Endothelial cell of umbilical vein (primary cell): ENCODE results near the gene SLC34A1. TPM values are rescaled to one million over a fixed set of nuclear protein-coding genes. Genes with fewer than 3 reads are reported as not detected.

ENCODE experiments used
- BruUV-seq: library from RNA; stranded (reverse); fragments of 400-500 nt; replicated peaks from 2 replicates; lab custom pipeline; 2021; lab: Mats Ljungman, UMichigan
- CTCF ChIA-PET: fragments of 300-600, 350-600 bp; sonication (Branson Sonifier 250); formaldehyde crosslinking; loops from one replicate; lab custom pipeline; 2021; ENCODE audit warnings: antibody characterized with exemption, inconsistent platforms; lab: Charles Lee
- POLR2A ChIA-PET: fragments of 300-600, 350-600 bp; sonication (Branson Sonifier 250); formaldehyde crosslinking; loops from one replicate; lab custom pipeline; 2021; ENCODE audit warnings: antibody characterized with exemption, inconsistent platforms; lab: Charles Lee
- DNase-seq: peaks from one replicate; pipeline ENCODE4 v3.0.0-alpha.2; 2011; ENCODE audit warnings: low read depth, low spot score
- FAIRE-seq: peaks from 2 replicates; lab custom pipeline; 2011; peaks lifted over from hg19 to GRCh38; lab: Jason Lieb, UNC
- H2AFZ ChIP-seq: 2 replicates; pipeline ENCODE4 v1.6.0; 2012; ENCODE audit warnings: low read depth, low read length, control low read depth, inconsistent platforms
- H3K27ac ChIP-seq: 2 replicates; pipeline ENCODE4 v1.5.1; 2011; ENCODE audit warnings: low read depth, mild to moderate bottlenecking, control low read depth, low read length, moderate library complexity; ENCODE audit not compliant: insufficient read depth
- H3K27me3 ChIP-seq, 2 experiments: 2 replicates each; pipeline versions ENCODE4 v1.6.0 to v1.6.1; 2011; ENCODE audit warnings: low read length in 2 of 2, mixed read lengths in 1 of 2; ENCODE audit not compliant: control insufficient read depth in 2 of 2, insufficient read depth in 2 of 2
- H3K36me3 ChIP-seq, 2 experiments: 2 replicates in 1 of 2; 3 replicates in 1 of 2; pipeline ENCODE4 v1.5.1; 2011; ENCODE audit warnings: low read length in 2 of 2, mild to moderate bottlenecking in 1 of 2, moderate library complexity in 1 of 2; ENCODE audit not compliant: control insufficient read depth in 2 of 2, insufficient read depth in 2 of 2; ENCODE audit errors: extremely low read depth in 1 of 2
- H3K4me1 ChIP-seq: 3 replicates; pipeline ENCODE4 v1.5.1; 2011; ENCODE audit warnings: mild to moderate bottlenecking, low read length; ENCODE audit not compliant: control insufficient read depth, insufficient read depth; ENCODE audit errors: extremely low read depth
- H3K4me2 ChIP-seq: 2 replicates; pipeline ENCODE4 v1.6.1; 2011; ENCODE audit warnings: low read length, control low read depth, mixed read lengths; ENCODE audit not compliant: insufficient read depth
- H3K4me3 ChIP-seq, 3 experiments: fragments of 200-600 bp in 1 of 3; sonication (generic), shearing (Covaris generic) in 1 of 3; replicated peaks in 1 of 3; 2 replicates each; pipeline ENCODE4 v1.5.1; 2011 to 2016; ENCODE audit warnings: control low read depth in 3 of 3, low read length in 3 of 3, mild to moderate bottlenecking in 2 of 3, inconsistent platforms in 1 of 3, low read depth in 1 of 3, moderate library complexity in 1 of 3; ENCODE audit not compliant: insufficient read depth in 1 of 3
- H3K79me2 ChIP-seq: 2 replicates; pipeline ENCODE4 v1.6.0; 2012; ENCODE audit warnings: low read length, inconsistent platforms; ENCODE audit not compliant: control insufficient read depth, insufficient read depth
- H3K9ac ChIP-seq: replicated peaks from 2 replicates; pipeline ENCODE3; 2011; ENCODE audit warnings: low read length, control low read depth; ENCODE audit not compliant: insufficient read depth; ENCODE audit errors: extremely low read depth
- H3K9me1 ChIP-seq: replicated peaks from 3 replicates; pipeline ENCODE4 v1.6.0; 2011; ENCODE audit warnings: mild to moderate bottlenecking, low read length; ENCODE audit not compliant: control insufficient read depth, insufficient read depth; ENCODE audit errors: extremely low read depth
- H3K9me3 ChIP-seq: replicated peaks from 2 replicates; pipeline ENCODE4 v1.5.1; 2012; ENCODE audit warnings: low read length, inconsistent platforms; ENCODE audit not compliant: control insufficient read depth, insufficient read depth
- H4K20me1 ChIP-seq: replicated peaks from 2 replicates; pipeline ENCODE3; 2011; ENCODE audit warnings: mild to moderate bottlenecking, low read length; ENCODE audit not compliant: control insufficient read depth, insufficient read depth; ENCODE audit errors: extremely low read depth
- EZH2 ChIP-seq: IDR thresholded peaks from 2 replicates; pipeline ENCODE4 v1.6.1; 2012; ENCODE audit warnings: borderline replicate concordance, low read depth, mild to moderate bottlenecking, moderate library complexity, low read length, inconsistent platforms; ENCODE audit not compliant: severe bottlenecking
- FOS ChIP-seq: IDR thresholded peaks from 2 replicates; pipeline ENCODE4 v1.6.1; 2011; ENCODE audit warnings: mild to moderate bottlenecking, low read length, moderate library complexity, borderline replicate concordance; ENCODE audit not compliant: insufficient read depth
- GATA2 ChIP-seq: IDR thresholded peaks from 2 replicates; pipeline ENCODE4 v1.7.0; 2011; ENCODE audit warnings: low read depth, mild to moderate bottlenecking, moderate library complexity, mixed read lengths, low read length; ENCODE audit not compliant: insufficient read length, insufficient read depth
- MYC ChIP-seq: IDR thresholded peaks from one replicate; pipeline ENCODE4 v1.6.1; 2011; ENCODE audit warnings: mild to moderate bottlenecking, low read depth, low read length
- POLR2AphosphoS5 ChIP-seq: IDR thresholded peaks from 2 replicates; pipeline ENCODE4 v1.6.1; 2012; ENCODE audit warnings: low read depth, mild to moderate bottlenecking, control low read depth, low read length, moderate library complexity; ENCODE audit not compliant: insufficient read depth
- dilution Hi-C: fragments of 300-500 bp; cut with MboI; formaldehyde crosslinking; loops from one replicate; pipeline ENCODE4 v1.15.0; 2019; ENCODE audit warnings: low sequenced_read_pairs; ENCODE audit not compliant: extremely low pct_ligation_motif_present
- intact Hi-C: fragments of 100-400 bp; cut with micrococcal nuclease; formaldehyde crosslinking; loops from one replicate; pipeline ENCODE4 v1.10.0; 2022
- polyA plus RNA-seq, 4 experiments: library from polyadenylated mRNA; depleted of rRNA in 3 of 4; stranded (reverse) in 3 of 4; unstranded in 1 of 4; fragments of >200 nt; gene quantifications; 2 replicates each; pipeline versions ENCODE4 v1.2.1 to v1.2.3, GENCODE V29; 2011 to 2012; ENCODE audit warnings: missing spikeins in 1 of 4
- total RNA-seq: library from RNA; stranded (reverse); gene quantifications from 2 replicates; pipeline ENCODE4 v1.2.3, GENCODE V29; 2021
- TF ChIP-seq, protein P1 (sequence below), 2 donors: IDR thresholded peaks; 1 replicate in 1 of 2; 2 replicates in 1 of 2; pipeline ENCODE4 v1.5.1; 2011; ENCODE audit warnings: low read length in 2 of 2, mild to moderate bottlenecking in 2 of 2, moderate library complexity in 2 of 2, control low read depth in 1 of 2, inconsistent platforms in 1 of 2, low read depth in 1 of 2; ENCODE audit not compliant: insufficient read depth in 1 of 2; ENCODE audit errors: extremely low read depth in 1 of 2

Gene SLC34A1
- total and polyA plus RNA-seq, 2 donors (not counting 3 experiments of a cell fraction or from before 2014, with no cell fraction given), result not detected

- TF ChIP-seq MYC, result no peak
- TF ChIP-seq FOS, result no peak
- TF ChIP-seq EZH2, result no peak
- TF ChIP-seq GATA2, result no peak
- TF ChIP-seq, protein P1, sequence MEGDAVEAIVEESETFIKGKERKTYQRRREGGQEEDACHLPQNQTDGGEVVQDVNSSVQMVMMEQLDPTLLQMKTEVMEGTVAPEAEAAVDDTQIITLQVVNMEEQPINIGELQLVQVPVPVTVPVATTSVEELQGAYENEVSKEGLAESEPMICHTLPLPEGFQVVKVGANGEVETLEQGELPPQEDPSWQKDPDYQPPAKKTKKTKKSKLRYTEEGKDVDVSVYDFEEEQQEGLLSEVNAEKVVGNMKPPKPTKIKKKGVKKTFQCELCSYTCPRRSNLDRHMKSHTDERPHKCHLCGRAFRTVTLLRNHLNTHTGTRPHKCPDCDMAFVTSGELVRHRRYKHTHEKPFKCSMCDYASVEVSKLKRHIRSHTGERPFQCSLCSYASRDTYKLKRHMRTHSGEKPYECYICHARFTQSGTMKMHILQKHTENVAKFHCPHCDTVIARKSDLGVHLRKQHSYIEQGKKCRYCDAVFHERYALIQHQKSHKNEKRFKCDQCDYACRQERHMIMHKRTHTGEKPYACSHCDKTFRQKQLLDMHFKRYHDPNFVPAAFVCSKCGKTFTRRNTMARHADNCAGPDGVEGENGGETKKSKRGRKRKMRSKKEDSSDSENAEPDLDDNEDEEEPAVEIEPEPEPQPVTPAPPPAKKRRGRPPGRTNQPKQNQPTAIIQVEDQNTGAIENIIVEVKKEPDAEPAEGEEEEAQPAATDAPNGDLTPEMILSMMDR (IDR thresholded peaks at IDR 0.05; ENCODE audit: extremely low read depth in 1 of 2, insufficient read depth in 1 of 2, low read depth in 1 of 2, low read length in 2 of 2), result no peak
- no peak for TF ChIP-seq POLR2AphosphoS5
- Histone ChIP-seq H2AFZ (no peak overlapping the region), H4K20me1 (peaks cover 3% of the 10 kb centered on the region), H3K9me1 (no peaks in the 10 kb centered on the region), H3K4me2 (no peak overlapping the region), H3K4me3 (no peak overlapping the region), H3K4me1 (no peaks in the 10 kb centered on the region), H3K27me3 (no peaks in the 10 kb centered on the region), H3K9me3 (no peaks in the 10 kb centered on the region), H3K79me2 (peaks cover 13% of the 10 kb centered on the region), H3K36me3 (peaks cover 6 to 61% of the 10 kb centered on the region in 2 experiments), H3K27ac (no peak overlapping the region), H3K9ac (no peak overlapping the region)
- FAIRE-seq (no peak), DNase-seq (no peak)
- no TSS peak for BruUV-seq
- intact Hi-C loops, result loop anchor here (1.0 kb wide), 1 partner anchor 19 kb away; no protein-coding TSS in a partner anchor
- dilution Hi-C loops, result no loop called here
- ChIA-PET POLR2A (no interaction called here), CTCF (interaction anchor here (1.1 to 2.4 kb wide), 5 partner anchors 9 to 53 kb away, joined by 3 to 7 read pairs (median 5); no protein-coding TSS in a partner anchor)
These were observed 47.4 kb upstream of the SLC34A1 start for GRCh38 chr5:177336603-177337494.
